Natural killer cell (primary cell): ENCODE results near the gene PSEN2. TPM values are rescaled to one million over a fixed set of nuclear protein-coding genes. Genes with fewer than 3 reads are reported as not detected.

Experiments
- ATAC-seq, 3 donors: fragments of 150-1000 bp in 2 of 3; fragments of 200-7000 bp in 1 of 3; cut with Tn5 transposase; 1 replicate in 1 of 3; 2 replicates in 2 of 3; pipeline ENCODE4 v1.10.0; 2021; ENCODE audit warnings: mild to moderate bottlenecking in 2 of 3, moderate library complexity in 2 of 3
- DNase-seq, 2 donors: peaks; one replicate each; pipeline versions ENCODE4 v3.0.0 to v3.0.0-alpha.2; 2013 to 2021; ENCODE audit warnings: mixed read lengths in 1 of 2
- H3K27ac ChIP-seq: one replicate; pipeline ENCODE4 v1.5.1; 2013; ENCODE audit warnings: mild to moderate bottlenecking, low read length
- H3K27me3 ChIP-seq: one replicate; pipeline ENCODE4 v1.6.1; 2013; ENCODE audit warnings: low read length; ENCODE audit not compliant: control insufficient read depth, insufficient read depth
- H3K36me3 ChIP-seq: one replicate; pipeline ENCODE4 v1.6.1; 2013; ENCODE audit warnings: low read length; ENCODE audit not compliant: control insufficient read depth, insufficient read depth
- H3K4me1 ChIP-seq: one replicate; pipeline ENCODE4 v1.6.1; 2013; ENCODE audit warnings: low read length; ENCODE audit not compliant: control insufficient read depth, insufficient read depth
- H3K4me3 ChIP-seq: one replicate; pipeline ENCODE4 v1.5.1; 2013; ENCODE audit warnings: low read length
- H3K9me3 ChIP-seq: one replicate; pipeline ENCODE4 v1.6.1; 2013; ENCODE audit warnings: low read length; ENCODE audit not compliant: control insufficient read depth, insufficient read depth
- H3K27ac Mint-ChIP-seq, 2 donors: one replicate each; pipeline ENCODE4 v1.8.0; 2022; ENCODE audit warnings: mild to moderate bottlenecking in 2 of 2, mixed read lengths in 2 of 2, moderate library complexity in 1 of 2
- H3K27me3 Mint-ChIP-seq, 2 donors: one replicate each; pipeline ENCODE4 v1.8.0; 2022; ENCODE audit warnings: low read depth in 2 of 2, mixed read lengths in 2 of 2
- H3K36me3 Mint-ChIP-seq: one replicate; pipeline ENCODE4 v1.8.0; 2022; ENCODE audit warnings: mixed read lengths
- H3K4me1 Mint-ChIP-seq, 2 donors: one replicate each; pipeline ENCODE4 v1.8.0; 2022; ENCODE audit warnings: mixed read lengths in 2 of 2
- H3K4me3 Mint-ChIP-seq: one replicate; pipeline ENCODE4 v1.8.0; 2022; ENCODE audit warnings: mild to moderate bottlenecking, moderate library complexity, mixed read lengths
- H3K9me3 Mint-ChIP-seq, 2 donors: one replicate each; pipeline ENCODE4 v1.8.0; 2022; ENCODE audit warnings: mixed read lengths in 2 of 2
- CTCF ChIP-seq: fragments of 200-600 bp; IDR thresholded peaks from one replicate; pipeline ENCODE4 v1.8.0; 2022; ENCODE audit warnings: antibody characterized with exemption
- WGBS: methylation state at CpG from one replicate; pipeline ENCODE4 v1.1.7; 2013; ENCODE audit warnings: missing lambda C conversion rate; ENCODE audit not compliant: insufficient coverage; 5-methylcytosine and 5-hydroxymethylcytosine counted together
- intact Hi-C: fragments of 100-400 bp; cut with micrococcal nuclease; formaldehyde crosslinking; loops from one replicate; pipeline ENCODE4 v1.14.2; 2022
- total RNA-seq, 4 donors: library from RNA; stranded (reverse); fragments of 120-200 nt in 1 of 4; gene quantifications; one replicate each; pipeline versions ENCODE4 v1.2.3 to v1.2.4, GENCODE V29; 2013 to 2022

The PSEN2 gene
- total RNA-seq, 3 donors from 2014 or later (not counting 1 experiment from before 2014, with no cell fraction given) = 12.6 to 22.8 (median 14.9) TPM

- Mint-ChIP-seq H3K4me3 (peak overlapping the region; percentile 81), H3K36me3 (no peaks in the 10 kb centered on the region), H3K27ac (peak overlapping the region; percentile 88 to 90), H3K9me3 (no peaks in the 10 kb centered on the region), H3K27me3 (no peaks in the 10 kb centered on the region), H3K4me1 (peaks cover 38 to 41% of the 10 kb centered on the region in 2 donors)
- H3K36me3 ChIP-seq = peaks cover 2% of the 10 kb centered on the region
- H3K27me3 ChIP-seq = no peaks in the 10 kb centered on the region
- intact Hi-C loops = loop anchor here (2.0 kb wide), 1 partner anchor 58 kb away; the partner anchor contains the start of gene COQ8A
- H3K4me1 ChIP-seq = peaks cover 44% of the 10 kb centered on the region
- H3K27ac ChIP-seq = peak overlapping the region; percentile 87
- peak in 1 of 2 donors; percentile 72 for DNase-seq
- peak overlapping the region; percentile 26 for H3K4me3 ChIP-seq
- H3K9me3 ChIP-seq = no peaks in the 10 kb centered on the region
- peak; percentile 84 to 87 (median 85) for ATAC-seq
- WGBS = 17% methylated on average over 9 of the region's 9 CpGs
- no peak for TF ChIP-seq CTCF
These were observed 12.4 kb downstream of the PSEN2 start for GRCh38 chr1:226882631-226883409.

GRCh38 chr1:226883630-226884029, 13.2 kb downstream of the PSEN2 start:
- no peaks in the 10 kb centered on the region for H3K27me3 Mint-ChIP-seq
- Histone ChIP-seq H3K4me1 (peaks cover 44% of the 10 kb centered on the region), H3K4me3 (no peak overlapping the region), H3K27me3 (no peaks in the 10 kb centered on the region), H3K36me3 (peaks cover 2% of the 10 kb centered on the region), H3K9me3 (no peaks in the 10 kb centered on the region), H3K27ac (no peak overlapping the region)
- intact Hi-C loops = loop anchor here (2.0 kb wide), 1 partner anchor 57 kb away; the partner anchor contains the start of gene COQ8A
- peak overlapping the region; percentile 81 for H3K4me3 Mint-ChIP-seq
- TF ChIP-seq CTCF = no peak
- H3K36me3 Mint-ChIP-seq = no peaks in the 10 kb centered on the region
- H3K27ac Mint-ChIP-seq = peak overlapping the region; percentile 88 to 90
- H3K4me1 Mint-ChIP-seq = peaks cover 38 to 41% of the 10 kb centered on the region in 2 donors
- no peak for ATAC-seq
- WGBS = 86% methylated on average over 15 of the region's 16 CpGs
- no peak for DNase-seq
- no peaks in the 10 kb centered on the region for H3K9me3 Mint-ChIP-seq

- Histone ChIP-seq H3K27ac (no peak overlapping the region), H3K4me1 (peaks cover 44% of the 10 kb centered on the region), H3K36me3 (peaks cover 2% of the 10 kb centered on the region), H3K27me3 (no peaks in the 10 kb centered on the region), H3K4me3 (no peak overlapping the region), H3K9me3 (no peaks in the 10 kb centered on the region)
- Mint-ChIP-seq H3K27ac (peak overlapping the region; percentile 64 to 73), H3K9me3 (no peaks in the 10 kb centered on the region), H3K4me1 (peaks cover 38 to 41% of the 10 kb centered on the region in 2 donors), H3K4me3 (no peak overlapping the region), H3K27me3 (no peaks in the 10 kb centered on the region), H3K36me3 (no peaks in the 10 kb centered on the region)
- TF ChIP-seq CTCF = no peak
- no peak for ATAC-seq
- intact Hi-C loops = no loop called here
- WGBS = 53% methylated on average over 5 of the region's 6 CpGs
- peak in 1 of 2 donors; percentile 27 for DNase-seq
These were observed 13.8 kb downstream of the PSEN2 start for GRCh38 chr1:226884116-226884625.
